ENCODE measurements around the gene IGSF11.

The IGSF11 gene

GRCh38 chr3:118909763-118910162, 124.9 kb downstream of the IGSF11 start:
- DNase-seq (ENCODE audit: low spot score), result no peak
- TF ChIP-seq, protein P1, sequence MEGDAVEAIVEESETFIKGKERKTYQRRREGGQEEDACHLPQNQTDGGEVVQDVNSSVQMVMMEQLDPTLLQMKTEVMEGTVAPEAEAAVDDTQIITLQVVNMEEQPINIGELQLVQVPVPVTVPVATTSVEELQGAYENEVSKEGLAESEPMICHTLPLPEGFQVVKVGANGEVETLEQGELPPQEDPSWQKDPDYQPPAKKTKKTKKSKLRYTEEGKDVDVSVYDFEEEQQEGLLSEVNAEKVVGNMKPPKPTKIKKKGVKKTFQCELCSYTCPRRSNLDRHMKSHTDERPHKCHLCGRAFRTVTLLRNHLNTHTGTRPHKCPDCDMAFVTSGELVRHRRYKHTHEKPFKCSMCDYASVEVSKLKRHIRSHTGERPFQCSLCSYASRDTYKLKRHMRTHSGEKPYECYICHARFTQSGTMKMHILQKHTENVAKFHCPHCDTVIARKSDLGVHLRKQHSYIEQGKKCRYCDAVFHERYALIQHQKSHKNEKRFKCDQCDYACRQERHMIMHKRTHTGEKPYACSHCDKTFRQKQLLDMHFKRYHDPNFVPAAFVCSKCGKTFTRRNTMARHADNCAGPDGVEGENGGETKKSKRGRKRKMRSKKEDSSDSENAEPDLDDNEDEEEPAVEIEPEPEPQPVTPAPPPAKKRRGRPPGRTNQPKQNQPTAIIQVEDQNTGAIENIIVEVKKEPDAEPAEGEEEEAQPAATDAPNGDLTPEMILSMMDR (IDR thresholded peaks at IDR 0.05; ENCODE audit: extremely low read depth, missing control alignments), result no peak

GRCh38 chr3:118907909-118908308, 126.7 kb downstream of the IGSF11 start:
- DNase-seq (ENCODE audit: low spot score), result no peak
- TF ChIP-seq, protein P1 (IDR thresholded peaks at IDR 0.05; ENCODE audit: extremely low read depth, missing control alignments), result no peak

- TF ChIP-seq, protein P1 (IDR thresholded peaks at IDR 0.05; ENCODE audit: extremely low read depth, missing control alignments), result no peak
Observed at GRCh38 chr3:118900737-118901525, 133.7 kb downstream of the IGSF11 start.

DNA sequence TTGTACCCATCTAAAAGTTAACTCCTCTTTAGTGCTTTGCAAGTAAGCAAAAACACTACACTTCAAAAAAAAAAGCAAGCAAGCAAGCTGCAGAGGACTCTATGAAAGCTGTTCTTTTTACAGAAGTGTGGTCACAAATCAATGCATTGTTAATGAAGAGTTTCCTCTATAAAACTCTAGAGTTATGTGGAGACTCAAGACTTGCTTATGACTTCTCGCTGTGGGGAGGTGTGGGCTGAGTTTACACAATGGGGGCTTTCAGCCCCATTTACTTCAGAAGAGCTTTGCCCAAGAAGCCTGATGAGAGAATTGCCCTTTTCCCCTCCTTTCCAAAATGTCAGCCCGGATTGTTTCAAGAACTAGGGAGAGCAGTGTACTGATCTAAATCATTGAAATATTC, 144.4 kb downstream of the IGSF11 start:
- no peak for DNase-seq (ENCODE audit: low spot score)

More at GRCh38 chr3:118900737-118901525, 133.7 kb downstream of the IGSF11 start:
- no peak for DNase-seq (ENCODE audit: low spot score)

DNA sequence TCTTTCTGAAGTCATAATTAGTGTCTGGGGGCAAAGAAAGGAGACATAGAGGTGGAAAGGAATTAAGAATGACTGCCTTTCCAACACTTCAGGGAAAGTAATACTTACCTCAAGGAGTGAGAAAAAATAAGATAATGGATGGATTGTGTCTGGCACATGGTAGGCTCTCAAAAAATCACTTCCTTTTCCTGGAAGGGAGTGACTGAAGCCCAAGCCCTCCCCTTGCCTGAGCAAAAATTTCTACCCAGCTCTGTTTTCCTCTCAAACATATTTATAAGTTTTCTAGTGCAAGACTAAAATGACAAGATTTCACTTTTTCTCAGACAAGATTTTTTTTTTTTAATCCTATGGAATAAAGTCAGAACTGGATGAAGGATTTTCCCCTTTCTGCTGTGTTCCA, 145.0 kb downstream of the IGSF11 start:
- no peak for DNase-seq (ENCODE audit: low spot score)
- TF ChIP-seq, protein P1 (IDR thresholded peaks at IDR 0.05; ENCODE audit: extremely low read depth, missing control alignments), result no peak

More for the DNA sequence above, 144.4 kb downstream of the IGSF11 start:
- TF ChIP-seq, protein P1 (IDR thresholded peaks at IDR 0.05; ENCODE audit: extremely low read depth, missing control alignments), result no peak

DNA sequence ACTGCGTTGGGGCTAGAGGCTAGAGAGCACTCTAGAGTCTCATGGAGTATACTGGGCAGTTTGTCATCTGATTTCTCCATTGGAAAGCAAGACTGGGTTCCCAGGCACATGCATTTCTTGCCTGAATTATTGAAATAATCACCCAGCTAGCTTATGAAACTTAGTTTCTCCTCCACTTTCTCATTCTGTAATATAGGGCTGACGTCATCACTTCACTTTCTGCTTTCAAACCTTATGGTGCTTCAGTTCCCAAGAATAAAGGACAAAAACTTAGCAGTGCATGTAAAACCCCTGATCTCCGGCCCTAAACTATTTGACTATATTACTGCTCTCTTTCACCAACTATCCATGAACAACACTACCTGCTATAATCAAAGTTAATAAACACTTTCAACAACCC, 147.9 kb downstream of the IGSF11 start:
- TF ChIP-seq, protein P1 (IDR thresholded peaks at IDR 0.05; ENCODE audit: extremely low read depth, missing control alignments), result no peak
- DNase-seq (ENCODE audit: low spot score), result no peak

- peak; percentile 45 for DNase-seq (ENCODE audit: low spot score)
- TF ChIP-seq, protein P1 (IDR thresholded peaks at IDR 0.05; ENCODE audit: extremely low read depth, missing control alignments), result peak; percentile 94
Observed at GRCh38 chr3:118884748-118885206, 149.9 kb downstream of the IGSF11 start.

All from GM20000 (cell line).